ENCODE measurements around the gene ZFP91.

GRCh38 chr11:58549644-58550043 is 29.2 kb upstream of the ZFP91 start:
- TF ChIP-seq EZH2 (IDR thresholded peaks at IDR 0.05; ENCODE audit: insufficient read depth, poor library complexity, severe bottlenecking) (no peak), EZH2phosphoT487 (IDR thresholded peaks at IDR 0.05; ENCODE audit: insufficient read depth, low read depth) (no peak)

Measured in GM23248 (cell line).